B cell (primary cell): ENCODE measurements around the gene EFNA5.

ENCODE experiments used
- EZH2 ChIP-seq: IDR thresholded peaks from 2 replicates; pipeline ENCODE4 v1.6.1; 2012; ENCODE audit warnings: borderline replicate concordance, low read depth, mild to moderate bottlenecking, moderate library complexity, low read length; ENCODE audit not compliant: insufficient read depth, poor library complexity, severe bottlenecking
- TF ChIP-seq, protein P1 (sequence below): fragments of 200-600 bp; IDR thresholded peaks from one replicate; pipeline ENCODE4 v1.8.0; 2022; ENCODE audit warnings: antibody characterized with exemption, mild to moderate bottlenecking

DNA sequence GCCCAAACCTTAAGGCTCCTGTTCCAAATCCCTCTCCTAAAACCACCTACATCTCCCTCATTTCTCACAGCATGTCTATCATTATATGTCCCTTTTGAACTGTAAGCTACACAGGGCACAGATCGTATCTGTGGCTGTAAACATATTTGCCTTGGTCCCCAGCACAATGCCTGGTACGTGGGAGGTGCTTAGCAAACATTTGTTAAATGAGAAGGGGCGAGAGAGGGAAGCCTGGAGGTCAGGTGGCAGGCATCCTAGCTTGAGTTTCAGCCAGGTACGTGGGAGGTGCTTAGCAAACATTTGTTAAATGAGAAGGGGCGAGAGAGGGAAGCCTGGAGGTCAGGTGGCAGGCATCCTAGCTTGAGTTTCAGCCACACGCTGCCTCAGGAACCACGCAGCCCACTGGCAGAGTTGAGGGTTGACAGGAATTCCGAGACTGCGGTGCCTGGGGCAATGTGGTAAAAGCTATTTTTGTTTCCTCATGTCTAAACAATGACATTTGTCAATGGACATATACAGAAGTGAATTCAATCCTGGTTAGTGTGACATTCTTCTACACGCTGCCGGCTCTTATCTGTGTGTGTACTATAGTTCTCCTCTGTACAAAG, 113.6 kb downstream of the EFNA5 start:
- TF ChIP-seq, protein P1, sequence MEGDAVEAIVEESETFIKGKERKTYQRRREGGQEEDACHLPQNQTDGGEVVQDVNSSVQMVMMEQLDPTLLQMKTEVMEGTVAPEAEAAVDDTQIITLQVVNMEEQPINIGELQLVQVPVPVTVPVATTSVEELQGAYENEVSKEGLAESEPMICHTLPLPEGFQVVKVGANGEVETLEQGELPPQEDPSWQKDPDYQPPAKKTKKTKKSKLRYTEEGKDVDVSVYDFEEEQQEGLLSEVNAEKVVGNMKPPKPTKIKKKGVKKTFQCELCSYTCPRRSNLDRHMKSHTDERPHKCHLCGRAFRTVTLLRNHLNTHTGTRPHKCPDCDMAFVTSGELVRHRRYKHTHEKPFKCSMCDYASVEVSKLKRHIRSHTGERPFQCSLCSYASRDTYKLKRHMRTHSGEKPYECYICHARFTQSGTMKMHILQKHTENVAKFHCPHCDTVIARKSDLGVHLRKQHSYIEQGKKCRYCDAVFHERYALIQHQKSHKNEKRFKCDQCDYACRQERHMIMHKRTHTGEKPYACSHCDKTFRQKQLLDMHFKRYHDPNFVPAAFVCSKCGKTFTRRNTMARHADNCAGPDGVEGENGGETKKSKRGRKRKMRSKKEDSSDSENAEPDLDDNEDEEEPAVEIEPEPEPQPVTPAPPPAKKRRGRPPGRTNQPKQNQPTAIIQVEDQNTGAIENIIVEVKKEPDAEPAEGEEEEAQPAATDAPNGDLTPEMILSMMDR: no peak
- no peak for TF ChIP-seq EZH2
